ENCODE results near the gene SLC7A6.
A peak's percentile ranks its signal among the peaks of the same experiment; 100 is the strongest.

The SLC7A6 gene

DNA sequence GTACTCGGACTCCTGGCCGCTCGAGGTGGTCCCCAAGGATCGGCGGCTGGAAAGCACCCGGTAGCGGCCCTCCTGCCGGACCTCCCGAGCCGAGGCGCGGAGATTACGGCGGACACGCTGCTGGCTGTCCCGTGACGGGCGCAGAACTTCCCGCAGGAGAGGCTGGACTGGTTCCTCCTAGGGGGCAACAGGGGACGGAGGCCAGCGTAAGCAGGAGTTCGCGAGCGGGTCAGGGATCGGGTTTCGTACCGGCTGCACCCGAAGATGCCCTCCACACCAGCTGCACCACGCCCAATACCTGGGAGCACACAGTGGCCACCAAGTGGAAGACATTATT, 46.1 kb downstream of the SLC7A6 start:
- no peak for DNase-seq
- TF ChIP-seq POLR2A (IDR thresholded peaks at IDR 0.05; ENCODE audit: low read length), result no peak

DNA sequence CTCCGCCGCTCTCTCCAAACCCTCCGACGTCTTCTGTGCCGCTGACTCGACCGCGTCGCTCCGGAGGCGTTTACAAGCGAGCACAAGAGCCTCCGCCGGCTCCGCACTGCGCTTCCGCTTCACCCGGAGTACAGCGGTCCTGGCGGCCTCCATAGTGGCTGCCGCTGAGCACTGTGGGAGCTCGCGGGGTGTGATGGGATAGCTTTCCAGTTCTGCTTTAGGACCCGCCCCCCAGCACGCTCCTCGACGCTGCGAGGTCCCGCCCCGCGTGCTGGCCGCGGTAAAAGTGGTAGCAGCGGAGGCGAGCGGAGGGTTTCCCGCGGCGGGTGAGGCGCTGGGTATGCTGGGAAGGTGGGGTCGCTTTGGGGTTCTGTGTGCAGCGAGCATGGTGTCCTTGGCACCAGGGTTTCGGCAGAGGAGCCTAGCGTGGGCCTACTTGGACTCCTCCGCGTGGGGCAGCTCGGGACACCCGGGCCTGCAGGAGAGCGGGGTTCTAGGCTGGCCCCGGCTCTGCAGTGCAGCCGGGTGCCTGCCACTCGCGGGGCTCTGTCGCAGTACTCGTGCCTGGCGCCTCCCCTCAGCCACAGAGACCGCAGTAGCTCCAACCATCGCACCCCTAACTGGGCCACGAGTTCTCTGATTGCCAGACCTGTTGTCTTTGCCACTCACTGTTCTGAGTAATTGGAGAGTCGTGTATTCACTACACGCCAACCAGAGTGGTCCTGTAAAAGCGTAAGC, 46.6 kb downstream of the SLC7A6 start, which contains the start of the genes PRMT7 and SLC7A6OS:
Gene PRMT7 (plus strand): TSS at position 246 of the 738 bp plus-strand sequence. CDS start 4,961 bp downstream, outside the sequence.
Gene SLC7A6OS (minus strand): TSS at position 173 of the 738 bp plus-strand sequence. CDS start 20 bp downstream, at position 153.
- peak; percentile 94 to 95 for DNase-seq
- TF ChIP-seq GATA1 (IDR thresholded peaks at IDR 0.05; ENCODE audit: low read depth, low read length) (no peak), POLR2A (IDR thresholded peaks at IDR 0.05; ENCODE audit: low read length) (peak; percentile 92)

GRCh38 chr16:68313116-68313515, 48.8 kb downstream of the SLC7A6 start:
- TF ChIP-seq POLR2A (IDR thresholded peaks at IDR 0.05; ENCODE audit: low read length) (no peak), GATA1 (IDR thresholded peaks at IDR 0.05; ENCODE audit: low read depth, low read length) (no peak)
- no peak for DNase-seq

- TF ChIP-seq GATA1 (IDR thresholded peaks at IDR 0.05; ENCODE audit: low read depth, low read length), result no peak
- TF ChIP-seq POLR2A (IDR thresholded peaks at IDR 0.05; ENCODE audit: low read length), result no peak
- no peak for DNase-seq
Measured at GRCh38 chr16:68319185-68319908, 55.0 kb downstream of the SLC7A6 start.

DNA sequence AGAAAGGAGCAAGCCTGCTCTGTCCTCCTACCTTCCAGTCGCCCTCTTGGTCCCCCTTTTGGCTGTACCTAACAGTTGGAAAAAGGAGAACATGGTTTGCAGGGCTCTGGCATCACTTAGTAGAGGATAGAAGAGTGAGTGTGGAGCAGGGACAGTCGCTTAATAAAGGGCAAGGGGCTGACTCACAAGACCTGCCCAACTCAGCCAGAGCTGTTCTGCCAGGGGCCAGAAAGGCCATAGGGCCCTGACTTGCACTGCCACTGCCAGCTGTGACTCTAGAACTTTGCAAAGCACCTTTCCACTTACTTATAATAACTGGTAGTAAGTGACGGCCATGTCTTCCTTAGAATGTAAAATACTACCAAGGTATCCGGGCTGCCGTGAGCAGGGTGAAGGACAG, 60.0 kb downstream of the SLC7A6 start:
- TF ChIP-seq GATA1 (IDR thresholded peaks at IDR 0.05; ENCODE audit: low read depth, low read length) (no peak), POLR2A (IDR thresholded peaks at IDR 0.05; ENCODE audit: low read length) (no peak)
- DNase-seq, result no peak

- no peak for TF ChIP-seq POLR2A (IDR thresholded peaks at IDR 0.05; ENCODE audit: low read length)
- no peak for TF ChIP-seq GATA1 (IDR thresholded peaks at IDR 0.05; ENCODE audit: low read depth, low read length)
- no peak for DNase-seq
Measured at GRCh38 chr16:68324780-68325357, 60.5 kb downstream of the SLC7A6 start.

DNA sequence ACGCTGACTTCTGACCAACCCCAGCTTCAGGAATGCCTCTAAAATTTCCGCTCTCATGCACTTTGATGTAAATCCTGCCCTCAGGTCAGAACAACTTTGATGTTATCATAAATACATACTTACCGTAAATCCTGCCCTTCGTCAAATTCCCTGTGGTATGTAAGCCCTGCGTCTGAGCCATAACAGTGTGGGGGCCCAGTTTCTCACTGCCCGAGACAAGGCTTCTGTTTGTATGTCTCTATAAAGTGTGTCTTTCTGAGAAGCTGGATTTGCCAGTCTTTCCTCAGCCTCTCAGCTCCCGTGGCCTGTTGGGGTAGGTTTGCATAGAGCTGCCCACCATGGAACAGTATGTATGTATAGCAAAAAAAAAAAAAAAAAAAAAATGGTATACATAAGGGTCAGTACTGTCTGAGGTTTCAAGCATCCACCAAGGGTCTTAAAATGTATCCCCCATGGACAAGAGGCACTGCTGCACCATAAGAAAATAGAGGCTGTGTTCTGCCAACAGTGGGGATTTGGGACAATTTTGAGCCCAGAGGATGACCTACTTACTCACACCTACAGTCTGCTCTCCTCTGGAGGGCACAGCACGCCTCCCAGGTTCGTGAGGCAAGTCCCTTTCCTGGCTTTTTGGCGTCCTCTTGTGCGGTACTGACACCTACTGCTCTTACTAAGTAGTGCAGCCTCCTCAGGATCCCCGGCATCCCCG, 64.0 kb downstream of the SLC7A6 start:
- peak; percentile 83 to 90 for DNase-seq
- TF ChIP-seq GATA1 (IDR thresholded peaks at IDR 0.05; ENCODE audit: low read depth, low read length) (no peak), POLR2A (IDR thresholded peaks at IDR 0.05; ENCODE audit: low read length) (no peak)

DNA sequence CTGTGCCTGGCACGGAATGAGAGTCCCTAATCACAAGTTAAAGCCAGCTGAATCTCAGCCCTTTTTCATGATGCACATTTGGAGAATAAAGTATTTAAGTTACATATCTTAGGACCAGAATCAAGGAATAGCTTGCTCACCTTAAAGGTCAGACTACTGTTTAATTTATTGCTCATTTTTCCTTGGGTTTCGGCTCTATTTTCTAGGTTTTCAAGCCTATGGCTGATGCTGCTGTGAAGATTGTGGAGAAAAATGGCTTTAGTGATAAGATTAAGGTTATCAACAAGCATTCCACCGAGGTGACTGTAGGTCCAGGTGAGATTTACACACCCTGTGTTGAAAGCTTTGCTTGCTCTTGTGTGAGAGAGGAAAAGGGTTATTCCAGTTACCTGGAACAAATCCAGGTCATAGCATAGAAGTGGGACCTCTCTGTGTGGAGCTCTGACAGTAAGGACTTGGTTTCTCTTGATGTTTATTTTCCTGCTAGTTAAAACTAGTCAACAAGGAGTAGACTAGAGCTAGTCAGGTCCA, 64.6 kb downstream of the SLC7A6 start:
- DNase-seq, result no peak
- TF ChIP-seq GATA1 (IDR thresholded peaks at IDR 0.05; ENCODE audit: low read depth, low read length) (no peak), POLR2A (IDR thresholded peaks at IDR 0.05; ENCODE audit: low read length) (no peak)

DNA sequence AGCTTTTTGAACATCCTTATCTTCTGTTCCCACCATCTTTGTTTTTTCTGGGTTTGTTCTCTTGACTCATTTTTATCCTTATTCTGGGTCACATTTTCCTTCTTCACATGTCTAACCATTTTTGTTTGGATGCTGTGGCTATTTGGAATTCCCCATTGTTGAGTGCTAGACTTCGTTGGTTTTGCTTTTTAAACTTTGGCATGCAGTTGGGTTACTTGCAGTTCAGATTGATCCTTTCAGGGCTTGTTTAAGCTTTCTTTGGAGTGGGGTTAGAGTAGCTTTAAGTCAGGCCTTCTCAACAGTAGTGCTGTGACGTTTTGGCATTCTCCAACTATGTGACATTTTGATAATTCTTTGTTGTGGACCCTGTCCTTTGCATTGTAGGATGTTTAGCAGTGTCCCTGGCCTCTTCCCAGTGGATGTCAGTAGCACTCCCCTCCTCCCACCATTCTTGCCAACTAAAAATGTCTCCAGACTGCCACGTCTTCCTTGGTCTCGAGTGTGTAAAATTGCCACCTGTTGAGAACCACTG, 67.6 kb downstream of the SLC7A6 start:
- TF ChIP-seq POLR2A (IDR thresholded peaks at IDR 0.05; ENCODE audit: low read length) (no peak), GATA1 (IDR thresholded peaks at IDR 0.05; ENCODE audit: low read depth, low read length) (no peak)
- DNase-seq, result no peak

DNA sequence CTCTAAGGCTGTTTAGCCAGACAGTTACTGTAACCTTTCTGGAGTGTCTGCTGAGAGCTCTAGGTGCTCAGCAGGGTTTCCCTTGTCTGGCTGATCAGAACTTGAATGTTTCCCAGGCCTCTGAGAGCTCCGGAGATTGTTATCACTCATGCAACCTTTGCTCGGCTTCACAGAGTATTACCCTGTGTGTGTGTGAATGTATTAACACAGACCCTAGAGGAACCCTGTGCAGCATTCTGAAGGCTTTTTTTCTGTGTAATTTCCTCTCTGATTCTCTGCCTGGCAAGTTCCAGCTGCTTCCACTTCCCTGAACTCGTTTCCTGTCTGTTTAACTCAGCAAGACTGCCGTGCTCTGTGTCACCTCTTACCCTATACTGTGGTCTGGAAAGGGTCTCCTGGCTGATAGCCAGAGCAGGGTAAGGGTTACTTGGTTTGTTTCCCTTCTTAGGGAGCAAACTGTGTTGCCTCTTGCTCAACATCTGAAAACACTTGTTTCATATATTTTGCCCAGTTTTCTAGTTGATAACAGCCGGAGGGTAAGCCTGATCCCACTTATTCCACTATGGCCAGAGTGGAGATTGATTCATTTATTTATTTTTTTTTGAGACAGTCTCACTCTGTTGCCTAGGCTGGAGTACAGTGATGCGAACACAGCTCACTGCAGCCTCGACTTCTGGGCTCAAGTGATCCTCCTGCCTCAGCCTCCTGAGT, 68.2 kb downstream of the SLC7A6 start:
- TF ChIP-seq POLR2A (IDR thresholded peaks at IDR 0.05; ENCODE audit: low read length) (no peak), GATA1 (IDR thresholded peaks at IDR 0.05; ENCODE audit: low read depth, low read length) (no peak)
- DNase-seq, result no peak

DNA sequence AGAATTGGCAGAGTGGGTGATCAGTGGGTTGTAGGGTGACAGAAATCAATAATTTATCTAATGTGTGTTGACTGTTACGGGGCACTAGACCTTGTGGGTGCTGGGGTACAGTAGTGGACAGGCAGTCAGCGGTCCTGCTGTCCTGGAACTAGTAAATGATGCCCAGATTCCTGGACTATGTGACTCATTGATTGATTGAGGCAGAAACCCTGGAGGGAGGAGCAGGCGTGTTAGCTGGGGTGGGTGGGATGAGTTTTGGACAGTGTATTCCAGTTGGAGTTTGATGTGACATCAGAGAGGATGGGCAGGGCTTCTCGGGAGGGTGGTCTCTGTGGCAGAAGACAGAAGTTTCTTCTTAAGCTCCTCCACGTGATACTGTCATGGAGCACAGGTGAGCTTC, 70.8 kb downstream of the SLC7A6 start:
- no peak for TF ChIP-seq GATA1 (IDR thresholded peaks at IDR 0.05; ENCODE audit: low read depth, low read length)
- TF ChIP-seq POLR2A (IDR thresholded peaks at IDR 0.05; ENCODE audit: low read length), result no peak
- DNase-seq, result no peak

DNA sequence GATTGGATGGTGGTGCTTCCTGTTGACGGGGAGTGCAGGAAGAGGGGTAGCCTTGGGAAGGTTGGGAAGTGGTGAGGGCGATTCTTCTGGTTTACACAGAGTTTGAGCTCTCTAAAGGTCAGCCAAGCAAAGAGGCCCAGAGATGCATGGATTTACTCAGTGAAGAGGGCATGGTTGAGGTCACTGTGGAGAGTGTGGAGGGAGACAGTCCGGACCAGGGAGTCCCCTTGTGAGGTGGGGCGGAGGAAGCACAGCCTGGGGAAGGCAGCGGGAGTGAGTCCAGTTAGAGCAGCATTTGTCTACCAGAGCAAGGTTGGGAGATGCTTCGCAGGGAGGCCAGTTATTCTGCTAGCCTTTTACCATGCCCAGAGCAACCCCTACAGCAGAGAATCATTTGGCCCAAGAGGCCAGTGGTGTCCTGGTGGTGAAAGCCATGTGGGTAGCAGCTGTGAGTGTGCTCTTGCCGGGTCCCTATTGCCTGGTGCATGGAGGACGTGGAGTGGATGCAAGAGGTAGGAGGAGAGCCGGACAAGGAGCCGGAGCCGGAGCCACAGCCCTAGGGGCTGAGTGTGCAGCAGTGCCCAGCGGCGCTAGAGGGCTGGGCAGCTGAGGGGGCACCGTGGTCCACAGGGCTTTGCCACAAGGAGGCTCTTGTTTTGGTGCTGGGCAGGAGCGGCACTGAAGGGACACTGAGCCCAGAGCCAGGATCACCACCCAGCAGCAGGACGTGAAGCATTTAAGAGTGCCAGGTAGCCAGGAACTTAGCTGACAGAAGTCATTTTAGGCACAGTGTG, 74.2 kb downstream of the SLC7A6 start:
- no peak for TF ChIP-seq POLR2A (IDR thresholded peaks at IDR 0.05; ENCODE audit: low read length)
- TF ChIP-seq GATA1 (IDR thresholded peaks at IDR 0.05; ENCODE audit: low read depth, low read length), result no peak
- no peak for DNase-seq

All from erythroblast (primary cell).